HG03045 (cell line): Measurements from ENCODE around the gene SSMEM1.
"Not testable (repeated sequence)": the region's sequence is repeated elsewhere in the genome, so short reads cannot be mapped to it uniquely, and the experiment has no call there.

ENCODE experiments used
- ATAC-seq: cut with Tn5 transposase; IDR thresholded peaks from one replicate; pipeline ENCODE4 v1.9.1; 2021; ENCODE audit warnings: mild to moderate bottlenecking, moderate library complexity; ENCODE audit not compliant: unreplicated experiment

SSMEM1 gene, protein sequence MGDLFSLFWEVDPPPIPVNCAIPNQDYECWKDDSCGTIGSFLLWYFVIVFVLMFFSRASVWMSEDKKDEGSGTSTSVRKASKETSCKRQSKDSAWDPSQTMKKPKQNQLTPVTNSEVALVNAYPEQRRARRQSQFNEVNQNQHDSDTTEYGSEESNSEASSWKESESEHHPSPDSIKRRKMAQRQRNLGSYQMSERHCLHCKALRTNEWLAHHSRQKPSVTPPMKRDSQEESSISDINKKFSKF

GRCh38 chr7:130207642-130208041 lies at the start of gene SSMEM1:
SSMEM1 (plus strand) TSS chr7:130207860; CDS start chr7:130207911, 51 bp downstream.
- no peak for ATAC-seq

DNA sequence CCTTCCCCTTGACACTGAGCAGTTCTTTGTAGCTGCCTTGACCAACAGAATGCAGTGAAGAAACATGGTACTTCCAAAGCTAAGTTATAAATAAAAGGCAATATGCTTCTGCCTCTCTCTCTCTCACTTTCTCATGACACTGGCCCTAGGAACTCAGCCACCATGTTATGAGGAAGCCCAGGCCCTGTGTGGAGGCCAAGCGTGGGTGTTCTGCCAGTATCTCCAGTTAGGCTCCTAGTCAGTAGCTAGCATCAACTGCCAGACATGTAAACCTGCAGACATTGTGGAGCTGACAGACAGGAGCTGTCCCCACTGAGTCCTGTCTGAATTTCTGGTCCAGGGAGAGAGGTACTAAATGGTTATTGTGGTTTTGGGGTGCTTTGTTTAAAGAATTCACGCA lies 47.6 kb upstream of the SSMEM1 start:
- ATAC-seq: no peak

- ATAC-seq: no peak
Observed at GRCh38 chr7:130160455-130160854, 47.2 kb upstream of the SSMEM1 start.

GRCh38 chr7:130162196-130162595 lies 45.5 kb upstream of the SSMEM1 start:
- ATAC-seq: no peak

- ATAC-seq: no peak
Observed at GRCh38 chr7:130174237-130174959, 33.3 kb upstream of the SSMEM1 start.

DNA sequence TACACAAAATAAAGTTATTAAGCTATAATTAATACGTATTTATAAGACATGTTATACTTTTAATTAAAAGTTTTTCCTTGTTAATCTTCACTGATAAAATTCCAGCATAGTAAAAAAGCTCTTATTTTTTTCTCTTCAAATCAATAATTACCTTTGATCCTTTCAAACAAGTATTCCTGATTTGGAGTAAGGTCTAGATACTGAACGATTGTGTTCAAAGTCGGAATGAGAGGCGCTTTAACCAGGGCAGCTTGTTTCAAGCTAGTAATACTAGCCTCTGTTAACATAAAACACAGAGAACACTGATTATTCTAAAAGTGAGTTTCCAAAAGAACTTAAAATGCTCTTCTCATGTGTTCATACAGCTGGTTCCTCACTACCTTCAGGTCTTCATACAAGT lies 29.4 kb upstream of the SSMEM1 start:
- ATAC-seq: no peak

DNA sequence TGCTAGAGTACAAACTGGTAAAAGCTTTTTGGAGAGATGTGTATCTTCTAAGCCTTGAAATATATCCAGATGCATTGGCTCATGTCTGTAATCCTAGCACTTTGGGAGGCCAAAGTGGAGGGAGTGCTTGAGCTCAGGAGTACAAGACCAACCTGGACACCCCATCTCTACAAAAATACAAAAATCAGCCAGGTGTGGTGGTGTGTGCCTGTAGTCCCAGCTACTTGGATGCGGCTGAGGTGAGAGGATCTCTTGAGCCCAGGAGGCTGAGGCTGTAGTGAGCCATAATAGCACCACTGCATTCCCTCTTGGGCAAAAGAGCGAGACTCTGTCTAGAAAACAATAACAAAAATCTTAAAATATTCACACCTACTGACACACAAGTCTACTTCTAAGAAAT lies 28.0 kb upstream of the SSMEM1 start:
- ATAC-seq: no peak

DNA sequence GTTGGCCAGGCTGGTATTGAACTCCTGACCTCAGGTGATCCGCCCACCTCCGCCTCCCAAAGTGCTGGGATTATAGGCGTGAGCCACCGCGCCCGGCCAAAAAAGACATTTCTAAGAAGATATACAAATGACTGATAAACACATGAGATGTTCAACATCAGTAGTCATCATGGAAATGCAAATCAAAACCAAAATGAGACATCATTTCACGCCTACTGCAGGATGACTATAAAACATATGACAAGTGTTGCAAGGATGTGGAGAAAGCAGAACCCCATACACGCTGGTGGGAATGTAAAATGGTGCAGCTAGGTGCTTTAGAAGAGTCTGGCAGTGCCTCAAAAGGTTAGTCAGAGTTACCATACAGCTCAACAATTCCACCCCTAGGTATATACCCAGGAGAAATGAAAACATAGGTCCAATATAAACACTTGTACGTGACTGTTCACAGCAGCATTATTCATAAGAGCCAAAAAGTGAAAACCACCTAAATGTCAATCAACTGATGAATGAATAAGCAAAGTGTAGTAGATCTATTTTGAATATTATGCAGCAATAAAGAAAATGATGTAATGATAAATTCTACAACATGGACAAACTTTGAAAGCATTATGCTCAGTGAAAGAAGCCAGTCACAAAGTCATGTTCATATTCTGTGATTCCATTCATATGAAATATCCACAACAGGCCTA lies 26.9 kb upstream of the SSMEM1 start:
- no peak for ATAC-seq

- ATAC-seq: no peak
Observed at GRCh38 chr7:130181263-130181605, 26.4 kb upstream of the SSMEM1 start.

DNA sequence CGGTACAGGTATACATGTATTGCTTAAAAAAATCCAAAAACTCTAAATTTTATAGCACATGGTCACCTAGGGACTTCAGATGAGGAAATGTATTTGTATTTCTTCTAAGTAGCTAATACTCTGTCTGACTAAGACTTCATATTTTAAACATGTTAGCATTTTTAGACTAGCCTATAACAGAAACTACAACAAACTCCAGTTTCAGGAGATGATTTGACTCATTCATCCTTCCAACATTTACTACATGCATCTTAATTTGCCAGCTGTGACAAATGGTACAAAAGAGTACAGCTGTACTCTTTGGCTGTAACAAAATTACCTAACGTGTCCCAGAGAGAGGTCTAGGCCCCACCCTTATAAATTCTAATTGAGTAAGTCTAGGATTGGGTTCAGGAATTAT lies 24.7 kb upstream of the SSMEM1 start:
- peak; percentile 82 for ATAC-seq

DNA sequence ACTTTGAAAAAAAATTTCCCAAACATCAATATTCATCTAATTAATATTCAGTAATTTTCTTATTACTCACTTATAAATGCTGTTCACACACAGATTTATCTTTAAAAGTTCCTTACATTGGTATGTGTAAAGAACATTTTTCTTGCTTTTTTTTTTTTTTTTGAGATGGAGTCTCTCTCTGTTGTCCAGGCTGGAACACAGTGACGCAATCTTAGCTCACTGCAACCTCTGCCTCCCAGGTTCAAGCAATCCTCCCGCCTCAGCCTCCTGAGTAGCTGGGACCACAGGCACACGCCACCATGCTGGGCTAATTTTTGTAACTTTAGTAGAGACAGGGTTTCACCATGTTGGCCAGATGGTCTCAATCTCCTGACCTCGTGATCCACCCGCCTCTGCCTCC lies 23.3 kb upstream of the SSMEM1 start:
- ATAC-seq: not testable (repeated sequence)

DNA sequence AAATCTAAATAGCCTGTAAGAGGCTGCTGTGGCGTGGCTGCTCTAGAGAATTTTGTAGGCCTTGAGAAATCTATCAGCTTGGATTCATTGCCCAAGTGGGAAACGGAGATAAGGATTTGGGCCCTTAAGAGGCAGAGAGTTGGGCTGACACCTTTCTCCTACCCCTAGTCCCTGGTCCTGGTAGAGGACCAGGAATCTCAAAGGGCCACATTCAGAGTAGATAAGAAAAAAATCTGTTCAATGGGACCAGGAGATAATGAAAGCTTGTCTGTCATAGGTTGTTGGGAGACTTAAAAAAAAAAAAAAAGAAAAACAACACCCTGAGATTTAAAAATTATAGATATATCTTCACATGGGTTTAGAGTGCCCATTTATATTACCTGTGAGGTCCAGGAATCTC lies 20.3 kb upstream of the SSMEM1 start:
- ATAC-seq: no peak

DNA sequence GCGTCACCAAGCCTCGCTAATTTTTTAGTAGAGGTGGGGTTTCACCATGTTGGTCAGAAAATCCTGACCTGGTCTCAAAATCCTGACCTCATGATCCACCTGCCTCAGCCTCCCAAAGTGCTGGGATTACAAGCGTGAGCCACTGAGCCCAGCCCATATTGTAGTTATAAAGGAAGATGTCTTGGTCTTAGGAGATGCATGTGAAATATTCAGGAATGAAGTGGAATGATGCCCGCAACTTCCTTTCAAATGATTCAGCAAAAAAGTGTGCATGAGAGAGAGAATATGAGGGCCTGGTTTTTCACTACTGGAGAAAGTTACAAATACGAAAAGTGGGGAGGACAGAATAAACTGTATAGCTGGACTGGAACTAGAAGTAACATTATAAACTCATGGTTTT lies 18.3 kb upstream of the SSMEM1 start:
- ATAC-seq: no peak

GRCh38 chr7:130191791-130192190 lies 15.9 kb upstream of the SSMEM1 start:
- no peak for ATAC-seq

DNA sequence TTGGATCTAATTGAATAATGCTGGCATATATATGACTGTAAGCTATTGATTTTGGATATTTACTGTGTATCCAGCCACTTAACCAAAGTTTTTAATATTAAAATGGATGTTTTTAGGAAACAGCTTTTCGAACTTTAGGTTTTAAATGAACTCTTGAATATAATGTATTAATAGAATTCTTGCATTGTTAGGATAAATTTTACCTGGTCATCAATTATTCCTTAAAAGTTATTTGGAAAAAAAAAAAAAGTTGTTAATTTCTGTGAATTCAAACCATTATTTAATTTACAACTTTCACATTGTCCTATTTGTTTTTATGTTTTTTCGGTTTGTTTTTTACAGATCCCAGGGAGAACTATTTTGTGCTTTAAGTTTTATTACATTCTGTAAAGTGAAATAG lies 12.3 kb upstream of the SSMEM1 start:
- no peak for ATAC-seq

DNA sequence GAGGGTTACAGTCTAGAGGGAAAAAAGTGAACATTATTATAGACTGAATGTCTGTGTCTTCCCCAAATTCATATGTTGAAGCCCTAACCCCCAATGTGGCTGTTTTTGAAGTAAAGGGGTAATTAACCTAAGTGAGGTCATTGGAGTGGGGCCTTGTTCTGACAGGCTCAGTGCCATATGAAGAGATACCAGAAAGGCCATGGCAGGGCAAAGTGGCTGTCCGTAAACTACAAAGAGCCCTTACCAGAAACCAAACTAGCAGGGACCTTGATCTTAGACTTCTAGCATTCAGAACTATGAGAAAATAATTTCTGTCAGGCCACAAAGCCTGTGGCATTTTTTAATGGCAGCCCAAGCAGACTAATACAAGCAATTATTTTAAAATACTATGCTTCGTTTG lies 11.2 kb upstream of the SSMEM1 start:
- no peak for ATAC-seq

- ATAC-seq: no peak
Observed at GRCh38 chr7:130197094-130197493, 10.6 kb upstream of the SSMEM1 start.

DNA sequence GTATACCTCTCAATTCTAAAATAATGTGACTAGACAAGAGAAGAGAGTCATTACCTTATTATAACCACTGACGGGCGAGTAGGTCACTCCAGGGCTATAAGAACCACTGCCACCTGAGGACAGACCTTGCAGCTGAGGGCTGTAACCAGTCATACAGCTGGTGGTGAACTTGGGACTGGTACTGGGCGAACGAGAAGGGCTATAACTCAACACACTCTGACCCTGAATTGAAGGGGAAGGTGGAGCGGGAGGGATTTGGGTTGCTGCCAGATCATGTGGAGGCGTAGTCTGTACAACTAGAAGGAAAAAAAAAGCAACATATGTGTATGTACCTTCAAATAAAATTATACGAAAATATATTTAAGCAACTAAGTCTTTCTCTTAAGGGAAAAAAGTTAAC lies 5.9 kb upstream of the SSMEM1 start:
- ATAC-seq: no peak

DNA sequence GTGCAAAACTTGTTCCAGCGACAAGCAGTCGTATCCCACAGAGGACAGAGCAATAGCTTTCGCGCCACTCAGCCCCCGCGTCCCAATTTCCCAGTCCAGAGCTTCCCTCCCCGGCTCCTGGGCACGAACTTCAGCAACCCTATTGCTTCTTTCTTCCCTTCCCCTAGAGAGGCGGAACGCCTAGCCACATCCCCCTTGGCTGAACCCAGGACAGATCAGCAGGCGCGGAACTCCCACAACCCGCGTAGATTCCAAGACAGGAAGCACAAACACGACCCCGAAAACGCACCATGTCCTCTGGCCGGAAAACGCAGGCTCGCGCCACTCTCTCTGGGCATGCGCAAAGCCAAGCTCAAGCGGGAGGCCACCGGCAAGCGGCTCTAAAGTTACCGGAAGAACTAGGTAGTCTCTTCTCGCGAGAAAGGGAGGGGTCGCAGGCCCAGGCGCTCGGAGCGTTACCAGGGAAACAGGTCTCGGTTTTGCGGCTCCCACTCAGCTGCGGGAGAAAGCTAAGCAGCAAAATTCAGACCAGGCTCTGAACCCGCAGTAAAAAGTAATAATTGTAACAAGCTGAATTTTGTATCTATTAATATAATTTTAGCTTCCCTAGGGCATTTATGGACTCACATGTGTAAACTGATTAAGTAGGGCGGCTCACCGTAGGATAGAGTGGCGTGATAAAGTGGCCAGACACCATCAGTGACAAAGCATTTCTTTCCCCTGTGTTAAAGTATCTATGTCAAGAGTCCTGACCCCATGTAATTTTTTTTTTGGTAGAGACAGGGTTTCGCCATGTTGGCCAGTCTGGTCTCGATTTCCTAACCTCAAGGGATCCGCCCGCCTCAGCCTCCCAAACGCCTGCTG lies 2.3 kb upstream of the SSMEM1 start, which contains the start of gene TMEM209:
Gene TMEM209, minus strand, starts transcription at position 323 of the 864 bp plus-strand sequence. Its CDS starts 31 bp downstream, at position 292.
- peak; percentile 95 for ATAC-seq

DNA sequence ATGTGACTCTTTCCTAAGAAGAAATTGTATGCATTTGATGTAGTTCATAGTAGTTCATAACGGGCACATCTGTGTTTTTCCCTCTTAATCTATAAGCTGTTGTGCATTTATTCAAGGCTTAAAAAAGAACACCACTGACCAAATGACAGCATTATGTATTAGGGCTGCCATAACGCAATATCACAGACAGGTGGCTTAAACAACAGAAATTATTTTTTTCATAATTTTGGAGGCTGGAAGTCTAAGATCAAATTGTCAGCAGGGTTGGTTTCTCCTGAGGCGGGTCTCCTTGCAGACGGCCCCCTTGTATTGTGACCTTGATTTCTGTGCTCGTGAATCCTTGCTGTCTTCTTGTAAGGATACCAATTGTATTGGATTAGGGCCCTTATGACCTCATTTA lies 627 bp upstream of the SSMEM1 start:
- no peak for ATAC-seq

- ATAC-seq: no peak
Observed at GRCh38 chr7:130208516-130208915, 856 bp downstream of the SSMEM1 start.
